HG02678 (cell line): ENCODE results near the gene PDGFRA.
A peak's percentile ranks its signal among the peaks of the same experiment; 100 is the strongest.

ENCODE experiments used
- ATAC-seq: cut with Tn5 transposase; IDR thresholded peaks from one replicate; pipeline ENCODE4 v1.9.1; 2021; ENCODE audit warnings: mild to moderate bottlenecking, moderate library complexity; ENCODE audit not compliant: unreplicated experiment

The PDGFRA gene

DNA sequence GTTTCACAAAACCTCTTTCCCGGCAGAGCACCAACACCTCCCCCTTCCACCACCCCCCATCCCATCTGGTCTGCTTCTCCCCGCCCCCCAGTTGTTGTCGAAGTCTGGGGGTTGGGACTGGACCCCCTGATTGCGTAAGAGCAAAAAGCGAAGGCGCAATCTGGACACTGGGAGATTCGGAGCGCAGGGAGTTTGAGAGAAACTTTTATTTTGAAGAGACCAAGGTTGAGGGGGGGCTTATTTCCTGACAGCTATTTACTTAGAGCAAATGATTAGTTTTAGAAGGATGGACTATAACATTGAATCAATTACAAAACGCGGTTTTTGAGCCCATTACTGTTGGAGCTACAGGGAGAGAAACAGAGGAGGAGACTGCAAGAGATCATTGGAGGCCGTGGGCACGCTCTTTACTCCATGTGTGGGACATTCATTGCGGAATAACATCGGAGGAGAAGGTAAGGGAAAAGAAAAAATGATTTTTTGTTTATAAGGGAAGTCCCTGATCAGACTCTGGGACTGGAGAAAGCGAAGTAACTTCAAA lies at the start of gene PDGFRA:
Gene PDGFRA, plus strand, starts transcription at position 333 of the 541 bp plus-strand sequence. CDS start 29,476 bp downstream, outside the sequence.
- ATAC-seq: no peak

DNA sequence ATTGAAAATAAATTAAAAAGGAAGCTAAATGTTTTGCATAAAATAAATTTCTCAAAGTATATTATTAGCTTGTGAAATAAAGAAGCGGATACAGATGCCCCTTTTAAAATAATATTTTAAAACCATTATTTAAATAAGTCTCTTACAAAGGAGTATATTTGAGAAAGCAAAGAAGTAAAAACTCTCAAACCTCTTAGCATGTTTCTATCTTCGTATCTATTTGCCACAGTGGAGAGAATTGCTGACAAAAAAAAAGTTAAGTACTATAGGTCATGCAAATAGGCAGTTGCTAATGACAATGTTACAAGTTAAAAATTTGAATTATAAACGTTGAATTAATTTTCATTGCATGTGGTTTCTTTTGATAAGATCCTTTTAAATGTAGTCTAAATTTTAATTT lies 44.5 kb upstream of the PDGFRA start:
- ATAC-seq: no peak

DNA sequence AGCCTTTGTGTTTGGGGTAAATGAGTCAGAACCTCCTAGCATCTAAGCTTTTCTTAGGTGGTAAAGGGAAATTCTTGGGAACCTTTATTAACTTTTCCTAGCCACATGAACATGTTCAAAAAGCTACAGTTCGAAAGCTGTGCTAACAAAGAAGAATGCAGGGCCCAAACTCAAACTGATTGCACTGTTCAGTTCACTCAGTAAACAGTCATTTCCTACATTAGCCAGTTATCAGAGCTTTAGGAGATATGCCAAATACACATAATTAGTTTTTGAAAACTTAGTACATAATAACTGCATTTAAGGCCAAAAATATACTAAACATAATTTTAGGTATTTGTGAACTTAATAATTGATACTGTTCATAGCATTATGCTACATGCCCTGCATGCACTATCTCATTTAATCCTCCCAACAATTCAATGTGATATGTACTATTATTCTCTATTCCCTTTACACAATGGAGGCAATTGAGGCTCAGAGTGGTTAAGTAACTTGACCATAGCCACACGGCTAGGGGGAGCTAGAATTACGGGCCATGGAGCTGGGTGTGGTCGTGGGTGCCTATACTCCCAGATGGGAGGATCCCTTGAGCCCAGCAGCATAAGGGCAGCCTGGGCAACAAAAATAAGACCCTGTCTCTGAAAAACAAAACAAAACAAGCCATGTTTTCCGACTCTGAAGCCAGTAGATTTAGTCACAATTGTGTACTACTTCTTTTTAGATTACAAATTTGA lies 43.9 kb upstream of the PDGFRA start:
- no peak for ATAC-seq

DNA sequence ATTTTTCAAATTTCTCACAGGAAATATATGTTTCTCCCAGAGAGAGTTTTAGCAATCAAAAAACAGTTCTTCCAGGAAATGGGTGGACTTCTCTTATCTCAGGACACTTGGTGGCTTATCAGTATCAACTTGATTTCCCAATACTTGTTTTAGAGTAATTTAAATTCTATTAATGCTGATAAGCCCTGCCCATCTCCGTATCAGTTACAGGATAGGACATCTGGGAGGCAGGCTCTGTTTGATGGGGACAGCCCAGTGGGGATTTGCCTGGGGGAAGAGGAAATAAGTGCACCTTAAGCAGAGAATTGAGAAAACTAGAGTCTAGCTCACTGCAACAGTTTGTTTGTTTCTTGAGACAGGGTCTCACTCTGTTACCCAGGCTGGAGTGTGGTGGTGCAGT lies 43.2 kb upstream of the PDGFRA start:
- ATAC-seq: no peak

GRCh38 chr4:54186371-54186770 lies 42.7 kb upstream of the PDGFRA start:
- no peak for ATAC-seq

- ATAC-seq: no peak
These were observed 41.9 kb upstream of the PDGFRA start for GRCh38 chr4:54187148-54187547.

- ATAC-seq: no peak
These were observed 40.0 kb upstream of the PDGFRA start for GRCh38 chr4:54189140-54189539.

- no peak for ATAC-seq
These were observed 36.3 kb upstream of the PDGFRA start for GRCh38 chr4:54192811-54193210.

DNA sequence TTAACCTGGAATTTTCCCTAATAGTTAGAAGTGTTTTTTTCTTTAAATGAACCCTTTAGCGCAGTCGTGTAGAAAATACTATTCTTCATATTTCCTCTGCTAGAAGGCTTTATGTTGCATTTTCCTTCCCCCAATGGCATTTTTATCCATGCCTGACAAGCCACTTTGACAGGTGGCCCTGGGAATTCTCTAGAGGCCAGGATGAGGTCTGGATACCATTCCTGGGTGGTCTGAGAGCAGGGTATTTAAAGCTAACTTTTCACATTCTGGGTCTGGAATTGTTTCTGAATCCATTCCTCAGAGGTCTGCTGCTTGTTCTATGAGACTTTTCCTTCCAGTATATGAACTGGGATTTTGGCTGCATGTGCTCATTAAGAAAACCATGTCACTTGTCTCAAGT lies 31.2 kb upstream of the PDGFRA start:
- no peak for ATAC-seq

- ATAC-seq: no peak
These were observed 29.2 kb upstream of the PDGFRA start for GRCh38 chr4:54199919-54200318.

- ATAC-seq: no peak
These were observed 19.5 kb upstream of the PDGFRA start for GRCh38 chr4:54209617-54210016.

DNA sequence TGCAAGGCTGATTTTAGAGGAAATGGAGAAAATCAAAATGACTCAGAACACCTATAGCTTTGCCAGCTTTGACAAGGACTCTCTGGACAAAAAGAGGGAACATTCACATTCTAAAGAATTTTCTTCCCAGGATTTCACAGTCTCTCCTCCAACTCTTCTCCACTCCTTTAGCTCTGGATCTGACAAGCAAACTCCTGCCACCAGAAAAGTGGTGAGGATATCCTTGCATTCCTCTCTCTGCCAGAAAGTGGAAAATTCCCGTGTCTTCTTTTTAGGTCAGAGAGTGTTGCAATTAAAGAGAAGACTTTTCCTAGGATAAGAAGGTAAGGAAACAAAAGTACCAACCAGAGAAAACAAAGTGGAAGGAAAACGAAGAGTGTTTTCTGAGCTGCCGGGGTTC lies 16.1 kb upstream of the PDGFRA start:
- ATAC-seq: no peak

- no peak for ATAC-seq
These were observed 15.3 kb upstream of the PDGFRA start for GRCh38 chr4:54213761-54214160.

DNA sequence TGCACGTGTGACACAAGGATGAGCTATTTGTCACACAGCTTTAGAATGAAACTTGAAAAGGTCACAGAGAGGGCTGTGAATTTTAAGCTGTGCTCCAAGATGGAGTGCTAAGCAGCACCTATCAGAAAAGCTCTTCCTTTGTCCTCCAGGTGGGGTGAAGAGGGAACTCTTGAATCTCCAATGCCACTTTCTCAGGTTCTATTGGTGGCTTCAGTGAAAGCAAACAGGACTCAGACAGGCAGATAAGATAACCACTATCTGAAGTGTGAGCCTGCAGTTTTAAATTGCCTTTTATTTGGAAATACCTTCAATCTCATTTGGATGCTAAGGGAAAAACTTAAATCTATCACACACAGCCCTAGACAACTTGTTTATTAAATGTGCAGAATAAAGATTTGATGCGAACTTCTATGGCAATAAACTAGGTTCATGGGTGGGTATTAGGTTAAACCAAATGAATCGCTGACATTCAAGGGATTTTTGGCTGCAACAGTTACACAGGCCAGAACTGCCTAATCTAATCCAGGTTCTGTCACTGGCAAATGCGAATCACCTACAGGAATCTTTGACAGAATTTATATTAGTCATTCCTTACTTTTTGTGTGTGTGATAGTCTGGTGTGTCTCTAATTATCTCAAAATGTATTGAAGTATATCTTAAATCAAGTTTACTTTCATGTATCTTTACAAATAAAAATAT lies 13.6 kb upstream of the PDGFRA start:
- ATAC-seq: no peak

DNA sequence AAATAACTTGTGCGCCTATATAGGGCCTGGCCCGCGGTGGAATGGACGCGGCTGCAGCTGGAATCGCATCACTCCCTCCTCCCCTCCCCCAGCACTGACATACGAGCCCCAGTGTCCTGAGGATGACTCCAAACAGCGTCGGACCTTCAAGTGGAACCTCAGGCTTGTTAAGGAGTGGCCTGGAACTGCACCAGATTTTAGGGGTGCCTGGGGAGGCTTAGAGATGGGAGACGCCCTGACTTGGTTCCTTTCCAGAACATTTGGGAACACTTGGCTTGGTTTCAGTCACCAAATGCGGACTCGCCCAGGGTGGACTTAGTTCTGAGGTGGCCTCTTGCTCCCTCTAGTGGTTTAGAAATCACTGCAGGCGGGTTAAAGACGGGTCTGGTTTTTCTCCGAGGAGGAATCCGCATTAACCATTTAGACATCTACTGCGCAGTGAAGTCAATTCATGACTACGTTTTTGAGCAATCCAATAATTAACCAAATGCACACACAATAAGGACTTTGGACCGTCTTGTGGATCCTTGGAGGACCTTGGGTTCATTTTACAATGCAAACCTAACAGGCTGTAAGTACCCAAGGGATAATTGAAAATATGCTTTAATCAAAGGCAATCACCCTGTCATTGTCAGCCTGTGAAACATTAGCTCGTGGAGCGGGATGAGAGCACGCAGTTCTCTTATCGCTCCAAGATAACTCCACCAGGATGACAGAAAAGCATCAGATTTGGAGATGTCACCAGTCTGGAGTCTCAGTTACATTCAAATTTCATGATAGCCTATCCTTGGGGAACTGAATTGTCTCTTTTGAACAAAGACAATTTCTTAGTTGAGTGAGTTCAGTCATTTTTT lies 11.2 kb upstream of the PDGFRA start:
- ATAC-seq: peak; percentile 79

- no peak for ATAC-seq
These were observed 10.4 kb upstream of the PDGFRA start for GRCh38 chr4:54218736-54219135.

GRCh38 chr4:54224996-54225597 lies 4.0 kb upstream of the PDGFRA start:
- no peak for ATAC-seq

GRCh38 chr4:54225598-54226403 lies 3.3 kb upstream of the PDGFRA start:
- ATAC-seq: no peak

GRCh38 chr4:54226404-54227255 lies 2.5 kb upstream of the PDGFRA start:
- ATAC-seq: no peak
